GM06990 (cell line): ENCODE measurements around the gene UPP1.

Source experiments
- DNase-seq: peaks from one replicate; pipeline ENCODE4 v3.0.0-alpha.2; 2011; ENCODE audit not compliant: insufficient read length; ENCODE audit errors: extremely low read depth
- H3K27me3 ChIP-seq: replicated peaks from 2 replicates; pipeline ENCODE4 v1.6.0; 2011; ENCODE audit warnings: low read length; ENCODE audit not compliant: control insufficient read depth, insufficient read depth
- H3K36me3 ChIP-seq: 2 replicates; pipeline ENCODE4 v1.5.1; 2011; ENCODE audit warnings: low read length; ENCODE audit not compliant: control insufficient read depth, insufficient read depth
- H3K4me3 ChIP-seq: replicated peaks from 2 replicates; pipeline ENCODE4 v1.5.1; 2011; ENCODE audit warnings: low read depth, mild to moderate bottlenecking, control low read depth, low read length
- TF ChIP-seq, protein P1 (sequence below): IDR thresholded peaks from 2 replicates; pipeline ENCODE4 v1.5.1; 2011; ENCODE audit warnings: low read length, control low read depth, mild to moderate bottlenecking, inconsistent platforms; ENCODE audit not compliant: insufficient read depth, poor library complexity, severe bottlenecking

The UPP1 gene

DNA sequence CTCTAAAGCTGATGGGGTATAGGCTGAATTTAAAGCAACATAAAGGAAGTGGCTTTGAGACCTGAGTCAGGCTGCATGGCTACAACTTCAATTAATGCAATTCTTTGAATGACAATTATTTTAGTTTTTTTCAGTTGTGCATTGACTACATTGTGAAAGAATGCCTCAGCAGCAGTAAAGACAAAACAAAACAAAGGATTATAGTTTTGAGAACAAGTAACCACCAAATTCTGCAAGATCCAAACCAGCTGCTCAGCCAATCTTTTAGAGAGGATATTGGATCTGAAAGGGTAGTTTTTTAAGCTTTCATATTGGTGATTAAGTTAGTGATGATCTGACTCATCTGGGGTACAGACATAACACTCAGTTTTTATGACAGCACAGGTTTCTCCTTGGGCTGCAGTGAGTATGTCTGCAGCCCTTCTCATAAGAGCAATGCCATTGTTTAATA lies 41.6 kb downstream of the UPP1 start:
- peak; percentile 28 for DNase-seq
- no peak overlapping the region for H3K4me3 ChIP-seq
- no peaks in the 10 kb centered on the region for H3K36me3 ChIP-seq
- TF ChIP-seq, protein P1, sequence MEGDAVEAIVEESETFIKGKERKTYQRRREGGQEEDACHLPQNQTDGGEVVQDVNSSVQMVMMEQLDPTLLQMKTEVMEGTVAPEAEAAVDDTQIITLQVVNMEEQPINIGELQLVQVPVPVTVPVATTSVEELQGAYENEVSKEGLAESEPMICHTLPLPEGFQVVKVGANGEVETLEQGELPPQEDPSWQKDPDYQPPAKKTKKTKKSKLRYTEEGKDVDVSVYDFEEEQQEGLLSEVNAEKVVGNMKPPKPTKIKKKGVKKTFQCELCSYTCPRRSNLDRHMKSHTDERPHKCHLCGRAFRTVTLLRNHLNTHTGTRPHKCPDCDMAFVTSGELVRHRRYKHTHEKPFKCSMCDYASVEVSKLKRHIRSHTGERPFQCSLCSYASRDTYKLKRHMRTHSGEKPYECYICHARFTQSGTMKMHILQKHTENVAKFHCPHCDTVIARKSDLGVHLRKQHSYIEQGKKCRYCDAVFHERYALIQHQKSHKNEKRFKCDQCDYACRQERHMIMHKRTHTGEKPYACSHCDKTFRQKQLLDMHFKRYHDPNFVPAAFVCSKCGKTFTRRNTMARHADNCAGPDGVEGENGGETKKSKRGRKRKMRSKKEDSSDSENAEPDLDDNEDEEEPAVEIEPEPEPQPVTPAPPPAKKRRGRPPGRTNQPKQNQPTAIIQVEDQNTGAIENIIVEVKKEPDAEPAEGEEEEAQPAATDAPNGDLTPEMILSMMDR: no peak
- H3K27me3 ChIP-seq: no peaks in the 10 kb centered on the region

DNA sequence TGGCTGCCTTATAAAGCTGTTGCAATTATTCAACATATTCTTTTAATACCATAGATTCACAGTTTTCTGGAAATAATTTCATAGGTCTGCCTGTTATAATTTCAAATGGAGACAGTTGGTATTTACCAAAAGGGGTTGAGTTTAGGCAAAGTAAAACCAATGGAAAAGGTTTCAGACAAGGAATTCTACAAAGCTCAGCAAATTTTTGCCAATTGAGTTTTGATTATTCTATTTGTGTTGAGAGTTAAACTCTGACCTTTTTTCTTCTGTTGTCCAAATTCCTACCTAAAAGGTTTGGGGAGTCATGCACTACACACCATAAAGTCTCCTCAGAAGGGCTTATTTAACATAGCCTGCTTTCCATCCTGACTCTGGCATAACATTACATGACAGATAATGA lies 43.7 kb downstream of the UPP1 start:
- no peaks in the 10 kb centered on the region for H3K36me3 ChIP-seq
- no peak for DNase-seq
- TF ChIP-seq, protein P1: no peak
- no peaks in the 10 kb centered on the region for H3K27me3 ChIP-seq
- no peak overlapping the region for H3K4me3 ChIP-seq

DNA sequence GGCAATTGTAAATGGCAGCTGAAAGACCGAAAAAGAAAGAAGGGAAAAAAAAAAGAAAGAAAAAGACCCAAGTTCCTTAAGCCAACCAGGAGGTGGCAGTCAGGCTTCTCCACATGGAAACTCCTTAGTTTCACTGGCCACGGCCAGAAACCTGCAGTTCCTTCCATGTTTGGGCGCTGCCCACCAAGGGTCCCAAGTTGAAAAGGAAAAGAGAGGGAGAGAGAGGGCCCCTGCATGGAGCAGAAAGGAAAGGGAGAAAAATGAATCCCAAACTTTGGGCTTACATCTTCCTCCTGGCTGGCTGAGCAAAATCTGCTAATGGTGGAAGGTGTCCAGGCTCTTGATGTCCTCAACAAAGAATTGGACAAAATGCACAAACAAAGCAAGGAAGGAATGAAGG lies 50.4 kb downstream of the UPP1 start:
- H3K27me3 ChIP-seq: no peaks in the 10 kb centered on the region
- H3K4me3 ChIP-seq: no peak overlapping the region
- DNase-seq: no peak
- no peaks in the 10 kb centered on the region for H3K36me3 ChIP-seq
- TF ChIP-seq, protein P1: no peak

DNA sequence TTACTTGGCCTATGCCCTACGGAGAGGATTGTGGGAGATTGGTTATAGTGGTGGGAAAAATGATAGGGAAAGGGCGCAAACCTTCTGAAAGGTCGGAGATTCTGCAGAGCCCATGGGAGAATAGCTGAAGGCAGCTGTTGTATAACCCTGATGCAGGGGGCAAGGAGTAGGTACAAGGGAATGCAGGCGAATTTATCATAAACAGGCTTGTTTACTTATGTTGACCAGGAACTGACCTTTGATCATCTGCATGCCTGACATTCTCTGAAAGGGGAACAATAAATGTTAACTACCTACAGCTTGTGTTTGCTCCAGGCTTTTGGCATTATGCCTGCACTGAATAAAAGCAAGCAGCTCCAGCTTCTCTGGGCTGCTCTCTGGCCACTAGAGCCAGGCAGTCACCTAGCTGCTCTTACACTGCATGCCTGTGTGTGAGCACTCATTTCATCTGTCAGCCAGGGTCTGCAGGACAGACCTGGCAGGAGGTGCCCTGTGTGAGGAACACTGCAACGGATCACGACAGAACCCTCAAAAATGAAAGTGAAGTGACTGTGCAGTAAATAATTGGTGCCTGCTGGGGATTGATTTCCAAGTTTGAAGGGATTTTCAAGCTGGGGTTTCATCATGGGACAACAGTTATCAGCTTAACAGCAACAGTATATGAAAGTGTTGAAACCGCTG lies 51.1 kb downstream of the UPP1 start:
- DNase-seq: no peak
- Histone ChIP-seq H3K36me3 (no peaks in the 10 kb centered on the region), H3K4me3 (no peak overlapping the region), H3K27me3 (no peaks in the 10 kb centered on the region)
- TF ChIP-seq, protein P1: no peak

DNA sequence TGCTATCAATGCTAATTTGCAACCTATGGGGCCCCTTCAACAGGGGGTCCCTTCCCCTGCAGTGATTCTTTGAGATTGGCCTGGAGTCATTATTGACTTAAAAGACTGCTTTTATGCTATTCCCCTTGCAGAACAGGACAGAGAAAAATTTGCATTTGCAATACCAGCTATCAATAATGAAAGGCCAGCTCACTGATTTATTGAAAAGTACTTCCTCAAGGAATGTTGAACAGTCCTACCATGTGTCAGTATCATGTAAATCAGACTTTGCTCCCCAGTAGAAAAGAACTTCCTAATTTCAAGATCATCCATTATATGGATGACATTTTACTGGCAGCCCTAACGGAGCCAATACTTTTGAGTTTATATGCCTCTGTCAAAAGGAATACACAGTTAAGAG lies 52.5 kb downstream of the UPP1 start:
- no peak for DNase-seq
- TF ChIP-seq, protein P1: no peak
- no peaks in the 10 kb centered on the region for H3K36me3 ChIP-seq
- H3K27me3 ChIP-seq: no peaks in the 10 kb centered on the region
- H3K4me3 ChIP-seq: no peak overlapping the region
